HEK293 (cell line): ENCODE measurements around the gene ST7.

Experiments used
- CTCF ChIA-PET: fragments of 350-600 bp; formaldehyde crosslinking; extraction: SDS; loops from one replicate; lab custom pipeline; 2021; ENCODE audit warnings: antibody characterized with exemption; lab: Yijun Ruan, JAX
- POLR2A ChIA-PET: fragments of 300-600 bp; formaldehyde crosslinking; extraction: SDS; loops from one replicate; lab custom pipeline; 2020; ENCODE audit warnings: antibody characterized with exemption, inconsistent platforms; lab: Yijun Ruan, JAX
- H3K27ac ChIP-seq: fragments of 200-500 bp; sonication (Bioruptor generic); 2 replicates; pipeline ENCODE4 v1.5.1; 2014; ENCODE audit warnings: low read depth, low read length, control low read depth, inconsistent platforms; ENCODE audit errors: extremely low read depth
- H3K36me3 ChIP-seq, 2 experiments: fragments of 200-500 bp in 1 of 2; sonication (Bioruptor generic) in 1 of 2; 1 replicate in 1 of 2; 2 replicates in 1 of 2; pipeline ENCODE4 v1.5.1; 2014 to 2017; ENCODE audit warnings: inconsistent platforms in 2 of 2, low read length in 2 of 2; ENCODE audit not compliant: control insufficient read depth in 2 of 2, insufficient read depth in 1 of 2
- H3K4me1 ChIP-seq: fragments of 200-500 bp; sonication (Bioruptor generic); 2 replicates; pipeline ENCODE4 v1.5.1; 2014; ENCODE audit warnings: mild to moderate bottlenecking, low read length, inconsistent platforms; ENCODE audit not compliant: control insufficient read depth, insufficient read depth
- H3K4me3 ChIP-seq: 2 replicates; pipeline ENCODE4 v1.5.1; 2011; ENCODE audit warnings: low read depth, mild to moderate bottlenecking, control low read depth, low read length, moderate library complexity
- H3K9me3 ChIP-seq: fragments of 200-500 bp; sonication (Bioruptor generic); 2 replicates; pipeline ENCODE4 v1.5.1; 2014; ENCODE audit warnings: low read depth, low read length, inconsistent platforms; ENCODE audit not compliant: control insufficient read depth, insufficient read depth
- IKZF3 ChIP-seq: fragments of 450-650 bp; IDR thresholded peaks from 2 replicates; pipeline ENCODE4 v1.5.0; 2018; ENCODE audit warnings: missing biosample characterization, mild to moderate bottlenecking, missing genetic modification characterization, moderate library complexity
- SCRT1 ChIP-seq: fragments of 450-650 bp; formaldehyde crosslinking; IDR thresholded peaks from 2 replicates; pipeline ENCODE4 v1.5.1; 2016; ENCODE audit warnings: missing biosample characterization, missing genetic modification characterization, borderline replicate concordance
- SP2 ChIP-seq: fragments of 450-650 bp; formaldehyde crosslinking; IDR thresholded peaks from 2 replicates; pipeline ENCODE4 v1.5.1; 2016; ENCODE audit warnings: missing biosample characterization, missing genetic modification characterization
- TRIM28 ChIP-seq: IDR thresholded peaks from 2 replicates; pipeline ENCODE4 v1.6.1; 2011; ENCODE audit warnings: low read length, control low read depth, borderline replicate concordance
- WT1 ChIP-seq: fragments of 450-650 bp; formaldehyde crosslinking; IDR thresholded peaks from 2 replicates; pipeline ENCODE4 v1.5.1; 2016; ENCODE audit warnings: missing biosample characterization, missing genetic modification characterization
- ZBTB20 ChIP-seq: fragments of 450-650 bp; formaldehyde crosslinking; IDR thresholded peaks from 2 replicates; pipeline ENCODE4 v1.5.1; 2016; ENCODE audit warnings: missing biosample characterization, missing genetic modification characterization
- ZNF10 ChIP-seq: fragments of 450-650 bp; formaldehyde crosslinking; IDR thresholded peaks from 2 replicates; pipeline ENCODE4 v1.5.1; 2017; ENCODE audit warnings: missing biosample characterization, missing genetic modification characterization
- ZNF133 ChIP-seq: fragments of 450-650 bp; formaldehyde crosslinking; IDR thresholded peaks from 2 replicates; pipeline ENCODE4 v1.5.1; 2016; ENCODE audit warnings: missing biosample characterization, missing genetic modification characterization
- ZNF335 ChIP-seq: fragments of 450-650 bp; formaldehyde crosslinking; conservative IDR thresholded peaks from 2 replicates; pipeline ENCODE4 v1.5.1; 2016; ENCODE audit warnings: missing biosample characterization, missing genetic modification characterization
- ZNF530 ChIP-seq: fragments of 450-650 bp; formaldehyde crosslinking; IDR thresholded peaks from 2 replicates; pipeline ENCODE4 v1.5.1; 2016; ENCODE audit warnings: low read depth, missing biosample characterization, missing genetic modification characterization
- ZNF548 ChIP-seq: fragments of 450-650 bp; formaldehyde crosslinking; IDR thresholded peaks from 2 replicates; pipeline ENCODE4 v1.5.1; 2016; ENCODE audit warnings: missing biosample characterization, missing genetic modification characterization
- ZNF549 ChIP-seq: fragments of 450-650 bp; IDR thresholded peaks from 2 replicates; pipeline ENCODE4 v1.5.1; 2018; ENCODE audit warnings: missing biosample characterization, missing genetic modification characterization, mild to moderate bottlenecking, inconsistent platforms, moderate library complexity
- ZNF560 ChIP-seq: fragments of 450-650 bp; formaldehyde crosslinking; IDR thresholded peaks from 2 replicates; pipeline ENCODE4 v1.5.1; 2017; ENCODE audit warnings: missing biosample characterization, missing genetic modification characterization, borderline replicate concordance
- ZNF571 ChIP-seq: fragments of 450-650 bp; formaldehyde crosslinking; IDR thresholded peaks from 2 replicates; pipeline ENCODE4 v1.5.0; 2017; ENCODE audit warnings: missing biosample characterization, missing genetic modification characterization
- ZNF600 ChIP-seq: fragments of 450-650 bp; formaldehyde crosslinking; IDR thresholded peaks from 2 replicates; pipeline ENCODE4 v1.5.1; 2016; ENCODE audit warnings: missing biosample characterization, missing genetic modification characterization
- ZNF747 ChIP-seq: fragments of 450-650 bp; formaldehyde crosslinking; IDR thresholded peaks from 2 replicates; pipeline ENCODE4 v1.5.1; 2016; ENCODE audit warnings: missing biosample characterization, missing genetic modification characterization
- ZNF837 ChIP-seq: fragments of 450-650 bp; formaldehyde crosslinking; IDR thresholded peaks from 2 replicates; pipeline ENCODE4 v1.5.1; 2016; ENCODE audit warnings: missing biosample characterization, missing genetic modification characterization
- ZNF843 ChIP-seq: fragments of 450-650 bp; formaldehyde crosslinking; IDR thresholded peaks from 2 replicates; pipeline ENCODE4 v1.5.1; 2016; ENCODE audit warnings: missing biosample characterization, missing genetic modification characterization
- TF ChIP-seq, protein P1 (sequence below): fragments of 450-650 bp; formaldehyde crosslinking; IDR thresholded peaks from 2 replicates; pipeline ENCODE4 v1.5.1; 2017; ENCODE audit warnings: missing biosample characterization, missing genetic modification characterization
- TF ChIP-seq, protein P2 (sequence below): fragments of 450-650 bp; formaldehyde crosslinking; IDR thresholded peaks from 2 replicates; pipeline ENCODE4 v1.5.1; 2016; ENCODE audit warnings: missing biosample characterization, missing genetic modification characterization
- TF ChIP-seq, protein P3 (sequence below): fragments of 450-650 bp; formaldehyde crosslinking; IDR thresholded peaks from 2 replicates; pipeline ENCODE4 v1.5.1; 2016; ENCODE audit warnings: missing biosample characterization, missing genetic modification characterization

The ST7 gene

DNA sequence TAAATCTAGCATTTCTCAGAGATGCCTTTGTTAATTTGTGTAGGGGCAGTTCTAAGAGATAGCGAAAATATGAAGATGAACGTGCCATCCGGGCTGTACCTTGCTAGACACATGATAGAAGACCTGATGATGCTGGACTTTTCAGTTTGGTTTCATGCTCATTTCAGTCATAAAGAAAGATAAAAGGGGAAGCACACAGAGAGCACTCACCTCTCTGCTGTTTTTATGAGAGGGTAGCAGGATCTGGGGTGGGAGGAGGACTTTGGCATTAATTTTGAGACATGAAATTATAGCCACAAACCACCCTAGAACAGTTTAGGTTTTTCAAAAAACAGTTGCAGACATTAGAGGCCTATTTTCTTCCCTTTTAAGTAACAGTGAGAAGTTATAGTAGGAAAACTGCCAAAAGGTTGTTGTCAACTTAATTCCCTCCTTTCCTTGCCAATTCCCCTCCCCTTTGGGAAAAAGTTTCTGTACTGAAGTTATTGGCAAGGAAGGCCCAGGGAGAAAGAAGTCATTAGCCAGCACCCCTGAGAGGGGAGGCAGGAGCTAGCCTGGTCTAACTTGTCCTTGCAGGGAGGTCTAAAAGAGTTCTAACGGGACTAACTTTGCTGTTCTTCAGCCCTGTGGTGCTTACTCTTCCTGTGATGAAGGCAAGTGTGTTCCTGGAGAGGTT lies 2.6 kb downstream of the ST7 start (continued):
- TF ChIP-seq ZNF133 = no peak
- TF ChIP-seq ZNF571 = no peak
- no peak for TF ChIP-seq SP2 (tag by site-specific recombination)

DNA sequence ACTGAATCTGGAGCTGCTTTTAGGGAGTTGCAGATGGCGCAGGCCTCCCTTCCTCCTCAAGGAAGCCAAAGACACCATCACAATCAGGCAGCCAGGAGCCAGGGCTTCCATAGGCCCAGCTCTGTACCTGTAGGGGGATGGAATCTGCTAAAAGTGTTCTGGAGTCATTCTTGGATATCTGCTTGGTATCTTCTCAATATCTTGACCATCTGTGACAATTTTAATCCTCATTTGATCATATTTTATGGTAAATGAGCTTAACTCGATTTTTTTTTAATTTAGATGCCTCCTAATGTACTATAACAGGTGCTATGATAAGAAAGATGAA lies 3.1 kb downstream of the ST7 start:
- no peaks in the 10 kb centered on the region for H3K9me3 ChIP-seq
- ChIA-PET CTCF (interaction anchor here (0.6 to 1.4 kb wide), 6 partner anchors 15 to 1212 kb away, joined by 3 to 4 read pairs (median 3); no protein-coding TSS in a partner anchor), POLR2A (interaction anchor here (0.6 to 1.1 kb wide), 3 partner anchors 12 to 92 kb away, joined by 3 to 15 read pairs (median 5); no protein-coding TSS in a partner anchor)
- H3K36me3 ChIP-seq = no peaks in the 10 kb centered on the region
- H3K27ac ChIP-seq = peak overlapping the region; percentile 46
- TF ChIP-seq ZBTB20 (tag by site-specific recombination) (no peak), ZNF560 (tag by site-specific recombination) (no peak), ZNF843 (tag by site-specific recombination) (no peak), ZNF548 (tag by site-specific recombination) (no peak), ZNF600 (tag by site-specific recombination) (peak; percentile 81), TRIM28 (no peak), ZNF530 (no peak), ZNF747 (tag by site-specific recombination) (no peak), WT1 (tag by site-specific recombination) (peak; percentile 58; the same call in 1 of the 2 replicates), ZNF549 (tag by site-specific recombination) (no peak), ZNF837 (no peak), IKZF3 (no peak), ZNF335 (no peak)
- TF ChIP-seq, protein P1, sequence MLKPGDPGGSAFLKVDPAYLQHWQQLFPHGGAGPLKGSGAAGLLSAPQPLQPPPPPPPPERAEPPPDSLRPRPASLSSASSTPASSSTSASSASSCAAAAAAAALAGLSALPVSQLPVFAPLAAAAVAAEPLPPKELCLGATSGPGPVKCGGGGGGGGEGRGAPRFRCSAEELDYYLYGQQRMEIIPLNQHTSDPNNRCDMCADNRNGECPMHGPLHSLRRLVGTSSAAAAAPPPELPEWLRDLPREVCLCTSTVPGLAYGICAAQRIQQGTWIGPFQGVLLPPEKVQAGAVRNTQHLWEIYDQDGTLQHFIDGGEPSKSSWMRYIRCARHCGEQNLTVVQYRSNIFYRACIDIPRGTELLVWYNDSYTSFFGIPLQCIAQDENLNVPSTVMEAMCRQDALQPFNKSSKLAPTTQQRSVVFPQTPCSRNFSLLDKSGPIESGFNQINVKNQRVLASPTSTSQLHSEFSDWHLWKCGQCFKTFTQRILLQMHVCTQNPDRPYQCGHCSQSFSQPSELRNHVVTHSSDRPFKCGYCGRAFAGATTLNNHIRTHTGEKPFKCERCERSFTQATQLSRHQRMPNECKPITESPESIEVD (tag by site-specific recombination) = no peak
- TF ChIP-seq, protein P2, sequence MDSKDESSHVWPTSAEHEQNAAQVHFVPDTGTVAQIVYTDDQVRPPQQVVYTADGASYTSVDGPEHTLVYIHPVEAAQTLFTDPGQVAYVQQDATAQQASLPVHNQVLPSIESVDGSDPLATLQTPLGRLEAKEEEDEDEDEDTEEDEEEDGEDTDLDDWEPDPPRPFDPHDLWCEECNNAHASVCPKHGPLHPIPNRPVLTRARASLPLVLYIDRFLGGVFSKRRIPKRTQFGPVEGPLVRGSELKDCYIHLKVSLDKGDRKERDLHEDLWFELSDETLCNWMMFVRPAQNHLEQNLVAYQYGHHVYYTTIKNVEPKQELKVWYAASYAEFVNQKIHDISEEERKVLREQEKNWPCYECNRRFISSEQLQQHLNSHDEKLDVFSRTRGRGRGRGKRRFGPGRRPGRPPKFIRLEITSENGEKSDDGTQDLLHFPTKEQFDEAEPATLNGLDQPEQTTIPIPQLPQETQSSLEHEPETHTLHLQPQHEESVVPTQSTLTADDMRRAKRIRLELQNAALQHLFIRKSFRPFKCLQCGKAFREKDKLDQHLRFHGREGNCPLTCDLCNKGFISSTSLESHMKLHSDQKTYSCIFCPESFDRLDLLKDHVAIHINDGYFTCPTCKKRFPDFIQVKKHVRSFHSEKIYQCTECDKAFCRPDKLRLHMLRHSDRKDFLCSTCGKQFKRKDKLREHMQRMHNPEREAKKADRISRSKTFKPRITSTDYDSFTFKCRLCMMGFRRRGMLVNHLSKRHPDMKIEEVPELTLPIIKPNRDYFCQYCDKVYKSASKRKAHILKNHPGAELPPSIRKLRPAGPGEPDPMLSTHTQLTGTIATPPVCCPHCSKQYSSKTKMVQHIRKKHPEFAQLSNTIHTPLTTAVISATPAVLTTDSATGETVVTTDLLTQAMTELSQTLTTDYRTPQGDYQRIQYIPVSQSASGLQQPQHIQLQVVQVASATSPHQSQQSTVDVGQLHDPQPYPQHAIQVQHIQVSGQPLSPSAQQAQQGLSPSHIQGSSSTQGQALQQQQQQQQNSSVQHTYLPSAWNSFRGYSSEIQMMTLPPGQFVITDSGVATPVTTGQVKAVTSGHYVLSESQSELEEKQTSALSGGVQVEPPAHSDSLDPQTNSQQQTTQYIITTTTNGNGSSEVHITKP (tag by site-specific recombination) = 0 out of 2 replicates have a peak, but pooled peaks have one; percentile 25
- H3K4me1 ChIP-seq = peaks cover 11% of the 10 kb centered on the region
- H3K4me3 ChIP-seq = no peak overlapping the region

DNA sequence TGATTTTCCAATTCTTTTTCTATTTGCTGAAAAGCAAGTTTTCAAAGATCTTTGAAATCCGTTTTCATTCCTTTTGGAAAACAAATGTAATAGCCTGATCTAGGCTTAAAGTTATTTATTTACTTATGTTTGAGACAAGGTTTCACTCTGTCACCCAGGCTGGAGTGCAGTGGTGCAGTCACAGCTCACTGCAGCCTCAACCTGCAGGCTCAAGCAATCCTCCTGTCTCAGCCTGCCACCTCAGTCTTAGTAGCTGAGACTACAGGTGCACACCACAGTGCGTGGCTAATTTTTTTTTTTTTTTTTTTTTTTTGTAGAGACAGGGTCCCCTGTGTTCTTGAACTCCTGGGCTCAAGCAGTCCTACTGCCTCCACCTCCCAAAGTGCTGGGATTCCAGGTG lies 4.6 kb downstream of the ST7 start:
- Histone ChIP-seq H3K4me1 (peaks cover 11% of the 10 kb centered on the region), H3K9me3 (no peaks in the 10 kb centered on the region), H3K27ac (no peak overlapping the region), H3K4me3 (no peak overlapping the region), H3K36me3 (no peaks in the 10 kb centered on the region)
- ChIA-PET POLR2A (no interaction called here), CTCF (interaction anchor here (0.6 to 2.2 kb wide), 3 partner anchors 27 to 64 kb away, joined by 3 to 11 read pairs (median 6); no protein-coding TSS in a partner anchor)
- TF ChIP-seq ZNF10 (tag by site-specific recombination) (no peak), SCRT1 (peak; percentile 54; the same call in 1 of the 2 replicates)
- TF ChIP-seq, protein P3, sequence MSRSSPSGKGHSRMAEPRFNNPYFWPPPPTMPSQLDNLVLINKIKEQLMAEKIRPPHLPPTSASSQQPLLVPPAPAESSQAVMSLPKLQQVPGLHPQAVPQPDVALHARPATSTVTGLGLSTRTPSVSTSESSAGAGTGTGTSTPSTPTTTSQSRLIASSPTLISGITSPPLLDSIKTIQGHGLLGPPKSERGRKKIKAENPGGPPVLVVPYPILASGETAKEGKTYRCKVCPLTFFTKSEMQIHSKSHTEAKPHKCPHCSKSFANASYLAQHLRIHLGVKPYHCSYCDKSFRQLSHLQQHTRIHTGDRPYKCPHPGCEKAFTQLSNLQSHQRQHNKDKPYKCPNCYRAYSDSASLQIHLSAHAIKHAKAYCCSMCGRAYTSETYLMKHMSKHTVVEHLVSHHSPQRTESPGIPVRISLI = peak; percentile 57; the same call in 1 of the 2 replicates
